SW 1271 (cell line): ENCODE data around the gene DSCAM.

Experiments used
- DNase-seq, 2 experiments: peaks; one replicate each; lab custom pipeline; 2025; lab: John Stamatoyannopoulos, UW

Gene DSCAM

DNA sequence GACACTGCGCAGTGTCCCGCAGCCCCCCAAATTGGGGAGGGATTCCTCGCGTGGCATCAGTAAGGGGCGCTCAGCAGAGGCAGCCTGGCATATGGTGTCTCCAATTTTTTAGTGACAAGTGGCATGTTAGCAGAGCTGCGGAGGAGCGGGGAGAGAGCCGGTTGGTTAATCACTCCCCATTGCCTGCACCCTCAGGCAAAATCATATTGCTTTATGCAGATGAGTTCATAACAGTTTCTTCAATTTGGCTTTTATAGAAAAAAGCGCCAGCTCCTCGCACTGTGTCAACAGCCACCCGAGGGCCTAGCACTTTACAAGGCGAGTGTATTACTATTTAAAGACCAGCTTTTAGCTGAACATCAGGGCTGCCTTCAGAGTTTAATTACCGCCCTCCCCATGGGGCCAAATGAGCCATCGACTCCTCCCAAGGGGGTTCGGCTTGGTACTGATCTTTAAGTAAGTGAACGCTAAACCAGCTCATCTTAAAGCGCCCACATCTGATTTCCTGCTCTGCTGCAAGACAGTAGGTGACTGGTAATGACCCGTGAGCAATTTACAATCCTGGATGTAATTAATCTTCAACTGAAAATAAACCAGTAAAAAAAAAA is 298.9 kb downstream of the DSCAM start:
- DNase-seq = no peak

DNA sequence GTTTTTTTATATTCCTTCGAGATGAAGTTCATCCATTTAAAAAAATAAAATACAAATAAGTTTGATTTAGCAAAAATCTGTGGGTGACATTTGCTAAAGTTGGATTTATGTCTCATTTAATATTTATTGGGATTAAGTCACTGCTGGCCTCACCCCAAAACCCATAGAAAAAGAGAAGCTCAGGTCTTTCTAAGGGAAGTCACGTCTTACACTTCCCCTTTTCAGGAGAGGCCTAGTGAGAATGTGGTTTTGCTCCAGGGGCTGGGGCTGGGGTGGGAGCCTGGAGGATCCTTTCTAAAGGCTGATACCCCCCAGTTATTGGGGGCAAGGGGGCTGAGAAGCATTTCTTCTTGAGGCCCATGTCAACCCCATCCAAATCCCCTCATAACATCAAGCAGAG is 300.3 kb downstream of the DSCAM start:
- no peak for DNase-seq

GRCh38 chr21:40540216-40540615 is 306.7 kb downstream of the DSCAM start:
- no peak for DNase-seq

DNA sequence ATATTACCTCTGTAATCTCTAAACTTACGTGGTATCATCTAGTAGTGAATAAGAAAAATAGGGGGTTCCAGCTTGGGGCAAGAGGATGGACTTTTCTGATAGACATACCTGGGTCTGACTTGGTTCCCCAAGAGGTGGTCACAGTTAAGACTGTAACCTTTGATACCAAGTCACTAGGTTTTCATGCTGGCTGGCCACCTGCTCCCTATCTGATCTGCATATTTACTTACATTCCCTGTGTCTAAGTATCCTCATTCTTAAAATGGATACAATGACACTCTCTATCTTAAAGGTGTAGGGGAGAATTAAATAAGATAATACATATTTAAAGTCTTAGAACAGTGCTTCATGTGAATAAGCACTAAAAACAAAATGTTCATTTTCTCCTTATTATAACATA is 312.1 kb downstream of the DSCAM start:
- no peak for DNase-seq

DNA sequence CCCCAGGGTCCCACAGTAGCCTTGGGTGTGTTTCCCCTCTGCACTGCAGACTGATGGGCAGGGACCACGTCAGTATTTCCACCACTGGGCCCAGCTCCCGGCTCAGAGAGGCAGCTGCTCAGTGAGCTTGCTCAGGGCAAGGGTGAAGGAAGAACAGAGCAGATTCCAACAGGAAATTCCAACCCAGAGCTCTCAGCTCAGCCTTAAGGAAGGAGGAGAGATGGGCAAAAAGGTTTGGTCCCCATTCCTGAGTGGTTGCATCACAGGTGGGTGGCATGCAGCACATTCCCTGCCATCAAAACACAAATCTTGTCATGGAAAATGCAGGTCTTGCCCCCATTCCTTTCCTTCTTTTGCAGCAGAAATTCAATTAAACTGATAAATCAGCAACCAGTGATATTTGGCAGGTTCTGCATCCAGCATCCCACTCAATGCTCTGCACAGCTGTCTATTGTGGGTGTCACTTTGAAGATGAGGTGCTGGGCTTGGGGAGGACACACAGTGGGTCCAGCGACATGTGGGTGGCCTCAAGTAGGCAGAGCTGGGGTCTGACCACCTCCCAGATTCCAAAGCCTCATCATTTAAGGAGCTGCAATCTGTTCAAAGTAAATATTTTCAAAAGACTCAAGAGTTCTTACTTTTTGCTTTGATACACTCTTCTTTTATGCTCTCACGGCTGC is 315.4 kb downstream of the DSCAM start:
- no peak for DNase-seq

DNA sequence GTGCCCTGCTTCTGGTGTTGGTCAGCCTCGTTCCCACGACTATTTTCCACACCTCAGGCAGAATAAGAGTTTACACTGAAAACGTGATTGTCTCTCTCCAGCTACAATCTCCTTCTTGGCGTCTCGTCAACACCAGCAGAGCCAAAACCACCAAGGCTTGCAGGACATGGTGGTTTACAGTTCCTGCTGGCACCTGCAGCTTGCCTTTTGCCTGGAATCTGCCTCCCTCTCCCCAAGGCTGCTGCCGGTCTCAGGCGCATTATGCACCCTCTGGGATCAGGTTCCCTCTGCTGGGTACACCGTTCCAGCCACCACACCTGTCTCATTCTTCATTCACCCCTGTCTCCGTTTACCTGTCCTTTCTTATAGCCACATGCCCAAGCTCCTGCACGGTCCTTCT is 315.9 kb downstream of the DSCAM start:
- no peak for DNase-seq

DNA sequence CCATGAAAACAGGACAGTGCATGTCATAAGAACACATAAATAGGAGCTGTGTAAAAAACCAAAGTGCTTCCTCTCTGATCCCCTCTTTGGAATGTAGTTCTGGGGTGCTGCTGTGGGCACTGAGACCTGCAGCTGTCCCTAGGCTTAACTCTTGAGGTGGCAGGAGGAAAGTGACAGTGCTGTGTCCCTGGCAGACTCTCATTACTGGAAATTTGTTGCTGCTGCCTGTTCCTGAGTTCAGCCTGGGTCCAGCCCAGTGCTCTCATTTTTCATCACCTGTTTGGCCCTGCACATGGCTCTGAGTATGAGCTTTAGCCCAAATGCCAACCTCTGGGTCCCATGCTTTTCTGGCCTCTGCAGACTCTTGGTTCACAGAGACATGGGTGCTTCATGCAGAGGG is 329.3 kb downstream of the DSCAM start:
- no peak for DNase-seq

- DNase-seq = no peak
Observed at GRCh38 chr21:40516335-40516734, 330.6 kb downstream of the DSCAM start.

DNA sequence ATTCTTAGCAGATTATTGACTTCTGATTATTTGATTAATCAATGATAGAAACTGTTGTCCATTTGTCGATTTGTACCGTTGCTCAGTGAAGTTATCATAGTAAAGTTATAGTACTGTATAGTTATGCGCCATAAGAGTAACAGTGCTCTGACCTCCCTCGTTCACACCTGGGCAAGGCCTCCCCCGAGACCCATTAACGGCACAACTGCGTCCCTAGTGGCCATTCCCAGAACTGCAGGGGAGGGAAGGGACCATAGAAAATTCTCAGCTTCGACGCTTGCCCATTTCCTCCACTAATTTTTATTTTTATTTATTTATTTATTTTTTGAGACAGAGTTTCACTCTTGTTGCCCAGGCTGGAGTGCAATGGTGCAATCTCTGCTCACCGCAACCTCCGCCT is 334.4 kb downstream of the DSCAM start:
- DNase-seq = no peak

DNA sequence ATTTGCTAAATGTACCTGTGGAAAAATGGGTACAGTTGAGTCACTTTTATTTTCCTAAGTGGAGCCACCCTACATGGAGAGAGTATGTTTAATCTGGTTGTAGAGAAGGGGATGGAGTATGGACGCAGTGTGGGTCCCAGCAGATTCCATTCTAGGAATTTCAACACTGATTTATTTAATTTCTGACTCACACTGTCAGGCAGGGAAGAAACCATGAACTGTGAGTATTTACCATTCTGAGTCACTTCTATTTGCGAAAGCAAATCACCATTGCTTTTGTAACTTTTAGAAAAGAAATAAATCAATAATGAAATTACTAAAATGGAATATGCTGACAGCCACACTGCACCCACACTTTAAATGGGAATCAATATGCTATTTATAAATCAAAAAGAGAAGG is 339.0 kb downstream of the DSCAM start:
- DNase-seq = no peak

GRCh38 chr21:40505681-40506080 is 341.3 kb downstream of the DSCAM start:
- no peak for DNase-seq

DNA sequence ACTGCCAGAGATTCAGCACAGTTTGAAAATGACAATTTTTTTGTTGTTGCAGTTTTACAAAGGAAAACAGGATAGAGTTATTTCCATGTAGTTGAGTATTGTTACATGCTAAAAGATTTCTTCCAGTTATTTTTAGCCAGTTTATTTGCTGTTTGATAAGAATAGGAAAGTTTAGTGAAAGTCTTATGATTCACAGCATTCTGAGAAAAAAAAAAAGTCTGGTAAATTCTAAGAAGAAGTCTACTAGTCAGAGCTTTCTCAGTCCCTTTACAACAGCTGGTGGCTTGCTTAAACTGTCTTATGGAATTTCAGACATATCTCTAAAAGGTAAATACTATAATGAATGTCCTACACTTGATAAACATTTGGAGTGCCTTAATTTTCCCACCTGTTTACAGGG is 341.7 kb downstream of the DSCAM start:
- no peak for DNase-seq

DNA sequence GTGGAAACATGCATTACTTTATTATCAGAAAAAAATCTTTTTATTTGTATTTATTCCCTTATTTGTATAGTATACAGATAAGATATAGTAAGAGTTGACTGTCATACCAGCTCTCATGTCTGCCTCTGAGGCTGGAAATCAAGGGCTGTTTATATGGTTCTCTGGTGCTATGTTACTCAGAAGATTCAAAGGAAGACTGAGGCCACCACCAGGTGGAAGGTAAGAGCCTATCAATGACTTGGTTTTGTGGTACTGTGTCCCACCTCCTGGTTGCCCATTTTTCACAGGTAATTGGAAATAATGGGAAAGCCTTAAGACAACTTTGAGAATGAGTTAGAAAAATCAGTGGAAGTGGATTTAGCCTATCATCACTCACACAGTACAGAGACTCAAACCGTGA is 342.1 kb downstream of the DSCAM start:
- no peak for DNase-seq

DNA sequence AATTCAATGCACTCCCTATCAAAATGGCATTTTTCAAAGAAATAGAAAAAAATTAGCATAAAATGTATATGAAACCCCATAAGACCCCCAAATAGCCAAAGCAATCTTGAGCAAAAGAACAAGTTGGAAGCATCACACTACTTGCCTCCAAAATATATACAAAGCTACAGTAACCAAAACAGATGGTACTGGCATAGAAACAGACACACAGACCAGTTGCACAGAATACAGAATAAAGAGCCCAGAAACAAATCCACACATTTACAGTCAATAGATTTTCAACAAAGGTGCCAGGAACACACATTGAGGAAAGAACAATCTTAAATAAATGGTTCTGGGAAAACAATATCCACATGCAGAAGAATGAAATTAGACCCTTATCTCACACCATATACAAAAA is 350.8 kb downstream of the DSCAM start:
- DNase-seq = no peak

DNA sequence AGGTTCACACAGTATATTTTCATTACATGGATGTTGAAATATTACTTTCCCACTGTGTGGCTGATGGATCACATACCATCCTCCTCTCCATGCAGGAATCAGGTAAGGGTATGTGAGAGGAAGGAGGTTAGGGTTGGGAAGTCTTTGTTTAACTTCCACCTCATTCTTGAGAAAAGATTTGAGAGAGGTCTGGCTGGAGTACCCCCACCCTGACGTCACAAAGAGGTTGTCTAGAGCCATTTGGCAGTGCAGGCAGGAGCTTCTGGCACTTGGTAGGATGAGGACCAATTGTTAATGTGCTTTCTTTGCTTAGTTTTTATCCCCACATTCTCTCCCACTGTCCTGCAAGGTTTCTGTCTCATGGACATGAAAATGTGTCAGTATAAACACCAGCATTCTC is 356.6 kb downstream of the DSCAM start:
- no peak for DNase-seq

DNA sequence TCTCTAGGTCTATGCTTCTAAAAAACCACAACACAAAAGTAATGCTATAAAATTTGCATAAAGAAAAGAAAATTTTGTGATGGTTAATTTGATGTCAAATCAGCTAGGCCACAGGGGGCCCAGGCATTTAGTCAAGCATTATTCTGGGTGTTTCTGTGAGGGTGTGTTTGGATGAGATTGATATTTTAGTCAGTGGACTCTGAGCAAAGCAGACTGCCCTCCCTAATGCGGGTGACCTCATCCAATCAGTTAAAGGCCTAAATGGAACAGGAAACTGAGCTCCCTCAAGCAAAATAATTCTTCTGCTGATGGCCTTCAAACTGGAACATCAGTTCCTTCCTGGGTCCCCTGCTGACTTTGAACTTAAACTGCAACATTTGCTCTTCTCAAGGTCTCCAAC is 358.0 kb downstream of the DSCAM start:
- no peak for DNase-seq

DNA sequence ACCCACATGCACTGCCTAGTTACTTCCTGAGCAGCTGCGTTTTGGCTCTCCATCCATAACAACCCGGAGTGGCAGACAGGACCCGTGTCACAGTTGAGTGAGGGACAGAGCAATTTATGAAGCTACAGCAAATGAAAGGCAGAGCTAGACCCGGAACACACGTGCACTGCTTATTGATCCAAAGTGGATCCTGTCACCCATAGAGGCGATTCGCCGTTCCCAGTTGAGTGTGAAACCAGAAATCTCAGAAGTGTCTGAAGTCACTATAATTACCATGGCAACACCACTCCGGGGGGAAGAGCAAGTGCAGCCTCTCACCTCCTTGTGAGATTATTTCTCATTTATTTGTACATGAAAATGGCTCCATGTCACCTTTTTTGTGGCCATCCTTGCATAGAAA is 365.2 kb downstream of the DSCAM start:
- DNase-seq = no peak

DNA sequence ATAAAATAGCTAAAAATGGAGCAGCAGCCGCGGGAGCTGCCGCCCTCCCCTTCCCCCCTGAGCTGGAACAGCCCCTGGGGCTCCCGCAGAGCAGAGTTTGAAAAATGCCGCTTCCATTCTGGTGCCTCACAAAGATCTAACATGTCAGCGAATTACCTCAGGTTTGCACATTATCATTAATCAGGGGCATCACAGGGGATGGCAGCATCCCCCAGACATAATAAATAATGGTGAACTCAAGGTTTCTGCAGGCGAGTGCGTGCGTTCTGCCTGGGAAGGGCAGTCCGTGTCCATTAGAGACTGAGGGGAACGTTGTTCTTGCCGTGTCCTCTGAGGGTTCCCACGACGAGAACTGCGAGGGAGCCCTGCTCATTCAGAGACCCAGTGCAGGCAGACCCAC is 372.4 kb downstream of the DSCAM start:
- DNase-seq = no peak

DNA sequence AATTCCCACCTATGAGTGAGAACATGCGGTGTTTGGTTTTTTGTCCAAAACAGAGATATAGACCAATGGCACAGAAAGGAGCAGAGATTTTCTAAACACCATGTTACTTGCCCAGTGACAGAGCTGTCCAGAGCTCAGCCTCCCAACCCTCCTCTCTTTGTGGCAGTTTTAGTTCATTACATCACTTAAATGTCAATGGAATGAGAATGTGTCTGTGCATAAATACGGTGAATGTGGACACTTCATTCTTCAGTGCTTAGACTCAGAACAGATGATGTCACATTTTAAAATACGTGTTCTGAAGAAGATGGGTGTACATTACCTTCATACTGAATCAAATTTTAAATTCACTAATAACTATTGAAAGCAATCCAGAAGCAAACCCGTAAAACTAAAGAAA is 374.9 kb downstream of the DSCAM start:
- DNase-seq = no peak

DNA sequence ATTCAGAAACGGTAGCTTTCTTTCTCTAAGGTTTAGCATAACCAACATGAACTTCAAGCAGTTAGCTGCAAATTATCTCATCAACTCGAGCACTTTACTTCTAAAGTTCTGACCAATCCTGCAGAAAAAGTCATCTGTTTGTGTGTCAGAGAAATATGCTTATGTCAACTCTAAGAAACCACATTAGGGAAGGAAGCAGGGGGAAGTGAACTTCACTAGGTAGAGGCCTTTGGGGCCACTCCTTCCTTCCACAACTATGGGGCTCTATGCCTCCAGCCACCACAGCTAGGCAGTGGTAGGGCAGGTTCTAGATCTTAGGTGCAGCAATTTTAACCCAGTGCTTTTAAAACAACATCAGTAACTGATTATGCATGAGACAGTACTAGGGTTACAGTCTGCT is 375.9 kb downstream of the DSCAM start:
- no peak for DNase-seq

- DNase-seq = peak in 1 of 2 experiments; percentile 3
Observed at GRCh38 chr21:40466893-40467483, 380.0 kb downstream of the DSCAM start.

GRCh38 chr21:40465382-40465781 is 381.6 kb downstream of the DSCAM start:
- no peak for DNase-seq

- DNase-seq = no peak
Observed at GRCh38 chr21:40463176-40463575, 383.8 kb downstream of the DSCAM start.

- DNase-seq = no peak
Observed at GRCh38 chr21:40461008-40461407, 385.9 kb downstream of the DSCAM start.
